GM19035 (cell line): ENCODE measurements around the gene SV2C.
"Not testable (repeated sequence)": the region's sequence is repeated elsewhere in the genome, so short reads cannot be mapped to it uniquely, and the experiment has no call there.

Source experiments
- ATAC-seq: cut with Tn5 transposase; IDR thresholded peaks from one replicate; pipeline ENCODE4 v1.9.1; 2021; ENCODE audit not compliant: unreplicated experiment

SV2C gene

DNA sequence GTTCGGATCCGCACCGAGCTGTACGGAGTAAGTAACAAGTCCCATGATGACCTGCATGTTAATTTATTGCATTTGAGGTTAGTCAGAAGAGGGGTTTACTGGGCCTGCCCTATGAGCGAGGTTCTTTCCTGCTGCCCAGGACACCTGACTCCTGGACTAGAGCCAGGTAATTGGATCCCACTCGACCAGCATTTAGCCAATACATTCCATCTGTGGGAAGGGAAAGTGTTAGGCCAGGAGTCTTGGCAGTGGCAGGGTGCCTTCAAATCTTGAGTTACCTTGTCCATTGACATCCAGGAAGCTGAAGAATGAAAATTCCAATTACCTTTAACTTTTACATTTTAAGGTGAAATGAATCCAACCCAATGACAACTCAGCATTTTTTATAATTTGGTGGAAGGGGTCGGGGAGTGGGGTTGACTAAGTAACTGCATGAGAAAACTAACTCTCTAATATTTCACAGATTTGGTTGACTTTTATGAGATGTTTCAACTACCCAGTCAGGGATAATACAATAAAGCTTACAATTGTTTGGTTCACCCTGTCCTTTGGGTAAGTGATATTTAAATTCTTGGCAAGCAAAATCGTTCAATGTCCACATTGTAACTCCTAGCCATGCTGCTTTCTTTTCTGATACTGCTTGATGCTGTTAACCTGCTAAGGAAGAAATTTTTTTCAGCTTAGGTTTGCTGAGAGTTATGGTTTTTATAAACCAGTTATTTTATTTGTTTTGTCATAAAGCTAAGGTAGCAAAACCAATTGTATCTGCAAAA is 208.3 kb downstream of the SV2C start:
- no peak for ATAC-seq

DNA sequence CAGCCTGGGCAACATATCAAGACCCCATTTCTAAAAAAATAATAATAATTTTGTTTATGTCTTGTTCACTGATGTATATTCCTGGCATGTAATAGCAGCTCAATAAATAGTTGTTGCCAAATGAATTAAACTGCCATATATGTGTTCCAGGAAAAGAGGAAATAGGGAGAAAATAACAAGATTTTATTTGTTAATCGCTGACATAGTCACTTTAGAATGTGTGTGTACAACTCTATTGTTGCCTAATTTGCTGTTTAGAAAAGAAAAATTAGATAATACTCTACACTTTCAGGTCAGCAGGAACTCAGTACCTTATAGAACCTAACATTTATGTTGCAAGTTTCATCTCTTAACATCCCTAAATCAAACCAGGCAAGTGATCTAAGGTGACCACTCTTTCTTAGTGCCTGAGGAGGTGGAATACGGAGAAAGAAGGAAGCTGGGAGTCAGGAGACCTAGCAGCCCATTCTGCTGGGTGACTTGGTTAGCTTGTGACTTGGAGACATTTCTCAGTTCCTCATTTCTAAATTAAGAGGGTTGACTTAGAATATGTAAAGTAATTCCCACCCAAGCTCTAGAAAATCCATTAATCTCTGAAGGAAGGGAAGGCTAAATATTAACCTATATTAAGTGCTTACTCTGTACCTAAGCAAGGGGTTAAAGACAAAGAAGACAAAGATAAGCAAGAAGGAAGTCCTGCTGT is 209.6 kb downstream of the SV2C start:
- ATAC-seq = no peak

DNA sequence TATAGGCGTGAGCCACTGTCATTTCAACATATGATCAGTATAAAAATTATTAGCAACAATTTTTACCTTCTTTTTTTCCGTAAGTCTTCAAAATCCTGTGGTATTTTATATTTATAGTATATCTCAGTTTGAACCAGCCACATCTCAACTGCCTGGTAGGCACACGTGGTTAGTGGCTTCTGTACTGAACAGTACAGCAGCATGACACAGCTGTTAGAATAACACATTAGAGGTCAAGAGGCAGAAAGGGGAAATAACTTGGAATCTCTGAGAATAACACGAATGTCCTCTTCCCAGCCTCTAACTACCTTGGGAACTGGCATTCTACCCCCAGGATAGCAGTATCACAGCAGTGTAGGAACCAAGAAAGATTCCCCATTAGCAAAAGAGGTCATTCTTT is 211.4 kb downstream of the SV2C start:
- ATAC-seq = no peak

DNA sequence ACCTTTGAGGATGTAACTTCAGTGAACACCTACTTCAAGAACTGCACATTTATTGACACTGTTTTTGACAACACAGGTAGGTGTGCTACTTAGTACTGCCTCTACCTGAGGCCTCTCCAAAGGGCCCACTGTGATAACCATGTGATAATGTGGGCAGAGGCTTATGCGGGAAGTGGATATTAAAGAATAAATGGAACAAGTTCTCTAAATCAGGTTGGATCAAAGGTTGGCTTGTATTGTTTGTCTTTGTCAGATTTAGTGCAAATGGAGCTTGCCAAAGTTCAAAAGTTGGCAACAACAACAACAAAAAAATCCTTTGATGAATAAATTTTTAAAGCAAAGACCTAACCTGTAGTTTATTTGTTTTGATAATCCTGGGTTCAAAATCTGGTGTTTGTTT is 215.7 kb downstream of the SV2C start:
- ATAC-seq = no peak

DNA sequence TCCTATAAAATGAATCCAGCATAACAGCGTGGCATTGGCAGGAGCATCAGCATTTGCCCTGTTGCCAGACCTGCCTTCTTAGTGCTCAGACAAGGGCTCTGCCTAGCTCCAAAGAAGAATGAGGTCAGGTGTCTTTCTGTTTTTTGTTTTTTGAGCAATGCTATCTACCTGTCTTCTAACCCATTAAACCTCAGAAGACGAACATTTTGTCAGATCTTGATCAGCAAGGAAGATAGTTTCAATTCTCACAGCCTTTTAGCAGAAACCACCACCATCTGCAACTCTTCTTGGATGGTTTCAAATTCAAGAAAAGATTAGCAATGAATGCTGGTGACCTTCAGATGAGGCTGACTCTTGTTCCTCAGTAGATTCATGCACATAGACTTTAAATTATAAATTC is 216.4 kb downstream of the SV2C start:
- no peak for ATAC-seq

DNA sequence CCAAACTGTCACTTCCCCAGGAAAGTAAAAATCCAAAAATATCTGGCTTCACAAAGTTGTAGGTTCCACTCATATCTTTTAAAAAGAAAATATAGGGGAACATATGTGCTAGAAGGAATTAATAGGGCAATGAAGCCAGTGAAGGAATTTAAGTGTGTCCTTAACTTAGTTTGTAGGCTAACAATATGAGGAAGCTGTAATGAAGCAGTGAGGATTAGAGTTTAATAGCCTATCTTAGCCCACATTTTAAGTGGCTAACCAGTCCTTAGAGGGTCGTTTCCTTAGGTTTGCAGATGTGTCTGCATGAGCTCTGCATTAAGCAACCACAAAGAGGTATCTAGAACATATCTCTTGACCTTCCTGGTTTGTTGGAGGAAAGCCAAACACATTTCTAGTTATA is 218.7 kb downstream of the SV2C start:
- ATAC-seq = not testable (repeated sequence)

DNA sequence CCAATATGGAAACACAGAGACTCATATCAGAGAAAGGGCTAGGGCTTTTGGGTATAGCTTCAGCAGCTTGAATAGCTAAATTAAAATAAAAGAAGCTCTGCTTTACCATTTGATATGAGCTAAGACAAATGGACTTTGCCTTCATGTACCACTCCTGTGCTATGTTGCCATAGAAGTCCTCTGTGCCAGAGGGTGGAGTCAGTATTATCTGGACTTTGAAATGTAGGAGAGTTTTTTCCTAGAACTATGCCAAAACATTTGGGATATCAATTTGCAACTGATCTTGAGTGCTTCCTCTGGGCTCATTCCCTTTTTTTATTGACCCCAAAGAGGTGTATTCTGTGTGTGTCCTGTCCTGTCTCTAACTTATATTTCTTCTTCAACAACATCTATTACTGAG is 219.5 kb downstream of the SV2C start:
- ATAC-seq = not testable (repeated sequence)

DNA sequence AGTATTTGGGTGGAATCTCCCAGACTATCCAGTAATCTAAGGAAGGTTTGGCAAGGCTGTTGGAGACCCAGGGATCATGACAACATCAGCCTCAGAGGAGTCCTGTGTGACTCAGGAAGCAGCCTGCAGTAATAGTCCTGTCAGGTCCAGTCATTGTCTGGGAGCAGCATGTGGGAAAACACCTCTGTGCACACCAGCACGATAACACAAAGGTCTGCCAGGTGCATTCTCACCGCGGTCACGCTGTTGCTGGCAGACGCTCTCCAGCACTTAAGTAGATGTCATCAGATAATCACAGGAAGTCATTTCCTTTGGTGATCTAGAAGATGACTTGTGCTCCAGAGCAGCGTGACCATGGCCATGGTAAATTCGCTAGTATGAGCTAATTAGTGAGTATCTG is 220.7 kb downstream of the SV2C start:
- ATAC-seq = no peak

DNA sequence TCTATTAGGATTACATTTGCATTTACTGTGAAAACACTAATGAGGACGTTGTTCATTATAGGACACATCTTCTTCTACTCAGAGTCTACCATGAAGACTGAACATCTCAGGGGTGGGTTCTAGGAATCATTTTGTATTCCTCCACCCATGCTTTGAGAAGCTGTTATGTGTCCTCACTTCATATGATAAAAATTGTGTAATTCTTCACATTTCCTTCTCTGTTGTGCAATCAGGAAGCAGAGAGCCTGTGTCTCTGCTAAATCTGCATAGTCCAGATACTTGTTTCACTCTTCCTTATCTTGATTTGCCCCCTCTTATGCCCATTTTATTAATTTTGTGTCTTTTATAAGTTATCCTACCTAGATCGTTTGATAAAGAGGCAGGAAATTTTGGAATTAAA is 222.1 kb downstream of the SV2C start:
- ATAC-seq = no peak

DNA sequence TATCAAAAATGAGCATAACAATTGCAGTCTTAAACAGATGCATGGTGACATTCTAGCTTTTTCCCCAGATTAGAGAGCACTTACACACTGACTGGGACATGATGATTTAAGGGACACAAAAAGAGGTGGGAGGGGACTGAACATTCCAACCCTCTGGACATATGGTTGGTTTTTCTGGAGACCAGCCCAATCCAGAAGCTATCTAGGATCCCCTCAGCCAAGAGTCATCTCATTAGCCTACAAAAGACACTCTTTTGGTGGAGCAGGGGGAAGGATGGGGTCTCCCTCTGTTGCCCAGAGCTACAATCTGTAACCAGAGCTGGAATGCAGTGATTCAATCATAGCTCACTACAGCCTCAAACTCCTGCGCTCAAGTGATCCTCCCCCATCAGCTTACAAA is 222.6 kb downstream of the SV2C start:
- no peak for ATAC-seq

DNA sequence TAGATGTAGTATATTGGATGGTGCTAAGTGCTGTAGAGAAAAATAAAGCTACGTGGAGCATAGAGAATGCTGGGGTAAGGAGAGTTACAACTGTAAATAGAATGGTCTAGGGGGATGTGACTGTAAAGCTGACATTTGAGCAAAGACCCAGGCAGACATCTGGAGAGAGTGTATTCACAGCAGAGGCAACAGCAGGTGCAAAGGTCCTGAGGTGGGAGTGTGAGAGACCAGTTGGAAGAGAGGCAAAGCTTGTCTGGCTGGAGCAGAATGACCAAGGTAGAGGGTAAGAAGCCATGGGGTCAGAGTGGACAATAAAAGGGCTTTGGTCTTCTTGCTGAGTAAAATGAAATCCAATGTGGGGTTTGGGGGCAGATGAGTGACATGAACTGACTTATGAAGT is 227.0 kb downstream of the SV2C start:
- ATAC-seq = no peak

DNA sequence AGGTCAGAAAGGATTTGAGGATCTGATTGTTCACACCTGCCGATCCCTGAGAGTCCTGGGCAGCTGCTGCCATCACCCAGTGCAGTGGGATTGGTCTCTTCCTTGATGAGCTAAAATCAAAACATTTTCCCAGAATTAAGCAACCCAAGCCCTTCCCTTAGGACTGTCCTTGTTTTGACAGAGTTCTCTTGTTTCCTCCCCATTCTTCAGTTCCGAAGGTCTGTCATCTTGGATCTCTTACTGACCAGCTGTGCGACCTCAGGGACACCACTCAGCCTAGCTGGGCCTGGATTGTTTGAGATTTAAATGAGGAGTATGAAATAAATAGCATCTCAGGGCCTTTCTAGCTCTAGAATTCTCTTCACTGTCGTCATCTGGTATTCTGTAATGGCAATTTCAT is 229.6 kb downstream of the SV2C start:
- no peak for ATAC-seq

DNA sequence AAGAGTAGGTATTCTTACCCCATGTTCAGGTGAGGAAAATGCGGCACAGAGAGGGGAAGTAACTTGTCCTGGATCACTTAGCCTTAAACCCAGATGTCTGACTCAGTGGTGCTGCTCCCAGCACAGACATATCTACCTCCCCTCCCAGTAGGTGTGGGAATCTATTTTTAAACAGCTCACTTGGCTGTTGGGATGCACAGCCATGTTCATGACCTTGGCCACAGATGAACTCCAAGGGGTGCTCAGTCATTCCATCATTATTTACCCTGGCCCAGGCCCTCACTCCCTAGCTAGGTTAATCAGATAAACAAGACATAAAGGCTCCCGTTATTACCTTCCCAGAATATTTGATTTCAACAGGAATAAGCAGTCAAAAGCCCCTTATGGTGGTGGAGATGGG is 231.5 kb downstream of the SV2C start:
- no peak for ATAC-seq

DNA sequence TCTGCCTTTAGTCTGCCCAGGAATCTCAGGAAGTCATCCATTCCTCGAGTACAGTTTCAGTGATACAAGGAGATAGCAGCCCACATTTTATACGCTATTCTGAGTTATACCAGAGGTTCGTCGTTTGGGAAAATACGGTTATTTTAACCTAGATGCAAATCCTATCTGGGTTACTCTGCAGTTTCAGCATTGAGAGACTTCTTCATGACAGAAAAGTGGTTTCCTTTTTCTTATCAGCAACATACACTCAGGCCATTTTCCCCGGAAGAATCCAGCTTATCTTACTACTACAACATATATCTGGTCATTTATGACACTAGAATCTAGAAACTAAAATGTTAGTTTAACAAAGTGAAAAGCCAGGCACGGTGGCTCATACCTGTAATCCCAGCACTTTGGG is 236.5 kb downstream of the SV2C start:
- no peak for ATAC-seq

DNA sequence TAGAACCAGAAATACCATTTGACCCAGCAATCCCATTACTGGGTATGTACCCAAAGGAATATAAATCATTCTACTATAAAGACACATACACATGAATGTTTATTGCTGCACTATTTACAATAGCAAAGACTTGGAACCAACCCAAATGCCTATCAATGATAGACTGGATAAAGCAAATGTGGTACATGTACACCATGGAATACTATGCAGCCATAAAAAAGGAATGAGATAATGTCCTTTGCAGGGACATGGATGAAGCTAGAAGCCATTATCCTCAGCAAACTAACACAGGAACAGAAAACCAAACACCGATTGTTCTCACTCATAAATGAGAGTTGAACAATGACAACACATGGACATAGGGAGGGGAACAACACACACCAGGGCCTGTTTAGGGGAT is 240.3 kb downstream of the SV2C start:
- not testable (repeated sequence) for ATAC-seq

DNA sequence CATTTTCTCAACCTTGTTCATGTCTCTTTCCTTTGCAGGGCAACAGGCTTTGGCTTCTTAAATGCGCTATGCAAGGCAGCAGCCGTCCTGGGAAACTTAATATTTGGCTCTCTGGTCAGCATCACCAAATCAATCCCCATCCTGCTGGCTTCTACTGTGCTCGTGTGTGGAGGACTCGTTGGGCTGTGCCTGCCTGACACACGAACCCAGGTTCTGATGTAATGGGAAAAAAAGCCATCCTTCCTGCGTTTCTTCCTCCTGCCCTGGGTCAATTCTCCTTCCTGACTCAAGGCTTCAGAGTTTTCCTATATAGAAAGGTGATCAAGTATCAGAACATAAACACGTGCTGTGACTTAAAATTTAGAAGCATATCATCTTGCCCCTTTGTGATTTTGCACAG is 242.1 kb downstream of the SV2C start:
- ATAC-seq = no peak

DNA sequence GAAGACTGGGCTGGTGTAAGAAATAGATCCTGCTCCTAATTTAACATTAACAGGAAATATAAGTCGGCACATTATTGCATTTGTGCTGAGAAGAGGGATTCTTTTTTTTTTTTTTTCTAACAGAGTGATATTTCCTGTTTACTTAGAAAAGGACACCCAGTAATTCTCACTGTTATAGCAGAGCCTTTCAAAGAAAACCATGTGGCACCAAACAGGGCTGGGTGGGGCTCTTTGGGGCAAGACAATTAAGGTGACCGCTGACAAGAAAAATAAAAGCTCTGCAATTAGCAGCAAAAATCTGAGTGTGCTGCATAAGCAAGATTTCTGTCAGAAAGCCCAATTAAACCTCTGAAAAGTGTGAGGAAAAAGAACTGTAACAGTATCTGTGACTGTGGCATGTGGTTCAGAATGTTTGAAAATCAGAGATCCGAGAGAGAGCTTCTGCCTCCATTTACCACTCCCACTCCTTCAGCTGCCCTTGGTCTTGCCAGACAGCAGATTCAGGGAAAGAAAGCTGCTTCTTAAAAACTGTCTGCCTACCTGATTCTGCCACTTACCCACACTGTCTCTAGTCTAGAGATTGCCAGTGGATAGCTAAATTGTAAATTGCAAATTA is 242.8 kb downstream of the SV2C start:
- ATAC-seq = no peak

DNA sequence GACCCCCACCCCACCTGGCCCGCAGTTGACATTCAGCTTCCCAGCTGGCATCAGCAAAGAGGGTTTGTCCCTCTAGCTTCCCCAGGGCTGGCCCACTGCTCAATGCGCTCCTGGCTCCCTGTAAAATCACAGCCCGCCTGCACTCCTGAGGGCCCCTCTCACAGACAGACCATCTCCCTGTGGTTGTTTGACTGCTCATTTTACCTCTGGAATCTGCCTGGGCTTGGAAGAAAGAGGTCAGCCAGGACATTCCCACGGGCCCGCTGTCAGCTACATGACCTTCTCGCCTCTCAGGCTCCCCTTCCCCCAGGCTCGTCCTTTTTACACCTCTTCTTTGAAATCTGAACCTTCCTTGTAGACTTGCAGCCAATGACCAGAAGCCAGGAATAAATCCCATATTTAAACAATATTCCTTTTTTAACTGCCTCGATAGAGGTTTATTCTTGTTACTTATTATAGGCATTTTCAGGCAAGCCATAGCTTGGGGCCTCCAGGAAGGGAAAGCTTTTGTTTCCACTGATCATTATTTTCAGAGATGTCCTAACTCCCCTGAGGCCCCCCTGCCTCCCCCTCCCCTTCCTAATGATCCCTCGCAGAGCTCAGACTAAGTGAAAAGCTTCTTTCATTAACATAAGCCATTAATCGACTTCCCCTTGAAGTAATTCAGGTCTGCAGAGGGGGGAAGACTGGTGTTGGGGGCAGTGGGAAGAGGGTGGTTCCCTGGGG is 243.6 kb downstream of the SV2C start:
- no peak for ATAC-seq

DNA sequence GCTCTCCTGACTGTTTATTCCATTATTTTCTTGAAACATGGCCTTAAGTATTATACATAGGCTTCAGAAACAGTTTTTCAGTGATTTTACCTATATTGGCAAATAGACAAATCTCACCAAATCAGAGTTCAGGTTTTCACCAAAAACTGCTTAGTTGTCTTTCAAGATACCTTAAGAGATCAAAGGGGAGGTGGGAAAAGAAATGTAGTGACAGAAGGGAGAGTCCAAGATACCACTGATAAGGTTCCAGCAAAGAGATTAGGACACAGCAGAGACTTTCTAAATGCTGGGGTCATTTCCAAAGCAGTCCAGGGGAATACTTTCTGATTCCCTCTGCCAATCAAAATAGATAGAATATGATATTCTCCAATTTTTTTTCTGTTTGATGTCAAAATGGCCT is 246.2 kb downstream of the SV2C start:
- no peak for ATAC-seq

DNA sequence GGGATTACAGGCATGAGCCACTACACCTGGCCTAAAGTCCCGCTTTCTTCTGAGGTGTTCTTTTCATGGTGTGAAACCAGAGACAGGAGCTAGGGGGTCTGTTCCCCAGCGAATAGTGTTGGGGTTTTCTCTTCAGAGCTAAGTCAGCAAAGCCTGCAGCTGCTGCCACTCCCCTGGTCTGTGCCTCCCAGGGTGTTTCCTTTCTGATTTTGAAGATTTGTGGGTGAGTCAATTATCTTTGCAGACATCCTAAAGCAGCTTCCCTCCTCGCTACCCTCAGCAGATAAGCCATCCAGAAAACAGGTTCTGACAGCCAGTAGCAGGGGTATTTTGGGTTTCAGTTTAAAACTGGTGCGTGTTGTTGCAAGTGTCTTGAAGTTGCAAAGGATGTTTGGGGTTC is 247.9 kb downstream of the SV2C start:
- no peak for ATAC-seq

DNA sequence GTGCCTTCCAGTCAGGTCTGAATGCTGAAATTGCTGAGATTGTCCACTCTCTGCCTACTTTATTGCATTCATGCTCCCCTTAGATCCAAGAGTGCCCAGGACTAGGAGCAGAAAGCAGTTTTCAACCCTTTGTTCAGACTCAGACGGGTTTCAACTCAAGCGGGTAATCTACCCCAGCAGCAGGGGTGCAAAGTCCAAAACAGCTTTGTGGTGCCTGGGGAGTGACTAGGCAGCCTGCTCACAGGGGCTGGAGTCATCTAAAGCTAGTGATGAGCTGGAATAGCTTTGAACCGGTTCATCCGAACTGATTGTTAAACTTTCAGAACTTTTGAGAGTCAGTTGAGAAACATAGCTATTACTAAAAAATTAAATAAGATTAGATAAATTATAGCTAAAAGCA is 248.9 kb downstream of the SV2C start:
- ATAC-seq = no peak
